ENCODE results near the gene SEC22A. TPM values are rescaled to one million over a fixed set of nuclear protein-coding genes. Genes with fewer than 3 reads are reported as not detected.
A peak's percentile ranks its signal among the peaks of the same experiment; 100 is the strongest.

Gene SEC22A
- total RNA-seq, 4 donors from 2014 or later: 20.6 to 36.4 (median 28.0) TPM

GRCh38 chr3:123312331-123313265 lies 110.9 kb downstream of the SEC22A start:
- Histone ChIP-seq H3K27me3 (peaks cover 0 to 7% (median 0%) of the 10 kb centered on the region in 4 donors), H3K27ac (peak overlapping the region in 1 of 4 donors; percentile 4), H3K4me1 (no peaks in the 10 kb centered on the region), H3K4me3 (no peak overlapping the region), H3K9me3 (no peaks in the 10 kb centered on the region), H3K36me3 (no peaks in the 10 kb centered on the region)
- no peak for TF ChIP-seq POLR2A (IDR thresholded peaks at IDR 0.05)
- TF ChIP-seq, protein P1, sequence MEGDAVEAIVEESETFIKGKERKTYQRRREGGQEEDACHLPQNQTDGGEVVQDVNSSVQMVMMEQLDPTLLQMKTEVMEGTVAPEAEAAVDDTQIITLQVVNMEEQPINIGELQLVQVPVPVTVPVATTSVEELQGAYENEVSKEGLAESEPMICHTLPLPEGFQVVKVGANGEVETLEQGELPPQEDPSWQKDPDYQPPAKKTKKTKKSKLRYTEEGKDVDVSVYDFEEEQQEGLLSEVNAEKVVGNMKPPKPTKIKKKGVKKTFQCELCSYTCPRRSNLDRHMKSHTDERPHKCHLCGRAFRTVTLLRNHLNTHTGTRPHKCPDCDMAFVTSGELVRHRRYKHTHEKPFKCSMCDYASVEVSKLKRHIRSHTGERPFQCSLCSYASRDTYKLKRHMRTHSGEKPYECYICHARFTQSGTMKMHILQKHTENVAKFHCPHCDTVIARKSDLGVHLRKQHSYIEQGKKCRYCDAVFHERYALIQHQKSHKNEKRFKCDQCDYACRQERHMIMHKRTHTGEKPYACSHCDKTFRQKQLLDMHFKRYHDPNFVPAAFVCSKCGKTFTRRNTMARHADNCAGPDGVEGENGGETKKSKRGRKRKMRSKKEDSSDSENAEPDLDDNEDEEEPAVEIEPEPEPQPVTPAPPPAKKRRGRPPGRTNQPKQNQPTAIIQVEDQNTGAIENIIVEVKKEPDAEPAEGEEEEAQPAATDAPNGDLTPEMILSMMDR (IDR thresholded peaks at IDR 0.05): no peak
- WGBS, 2 donors: 76% methylated on average over 14 to 15 of the region's 16 CpGs
- intact Hi-C loops (cut with DNase I): no loop called here
- DNase-seq: no peak

DNA sequence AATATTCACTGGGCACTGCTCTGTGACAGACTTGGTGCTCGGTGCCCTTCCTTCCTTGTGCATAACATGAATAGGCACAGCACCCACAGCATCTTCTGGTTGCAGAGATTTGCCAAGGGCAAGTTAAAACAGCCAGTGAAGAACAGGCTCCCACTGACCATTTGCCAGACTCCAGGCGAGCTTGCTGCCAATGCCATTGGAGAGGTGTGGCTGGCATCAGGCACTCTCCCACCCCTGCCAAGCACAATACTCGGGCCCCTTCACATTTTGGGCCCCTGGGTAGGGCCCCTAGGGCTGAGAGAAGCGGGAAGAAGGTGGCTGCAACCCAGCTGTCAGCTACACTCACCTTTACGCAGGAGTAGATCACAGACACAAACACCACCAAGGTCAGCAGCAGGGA lies 112.1 kb downstream of the SEC22A start:
- 31 to 44% methylated on average over 3 to 4 of the region's 5 CpGs for WGBS, 2 donors
- Histone ChIP-seq H3K9me3 (no peaks in the 10 kb centered on the region), H3K4me1 (no peaks in the 10 kb centered on the region), H3K27me3 (peaks cover 0 to 7% (median 0%) of the 10 kb centered on the region in 4 donors), H3K27ac (no peak overlapping the region), H3K4me3 (no peak overlapping the region), H3K36me3 (no peaks in the 10 kb centered on the region)
- intact Hi-C loops (cut with DNase I): no loop called here
- DNase-seq: no peak
- TF ChIP-seq POLR2A (IDR thresholded peaks at IDR 0.05): no peak
- TF ChIP-seq, protein P1 (IDR thresholded peaks at IDR 0.05): no peak

- Histone ChIP-seq H3K9me3 (no peaks in the 10 kb centered on the region), H3K36me3 (no peaks in the 10 kb centered on the region), H3K27me3 (peaks cover 0 to 7% (median 0%) of the 10 kb centered on the region in 4 donors), H3K4me3 (no peak overlapping the region), H3K4me1 (no peaks in the 10 kb centered on the region), H3K27ac (no peak overlapping the region)
- DNase-seq: no peak
- TF ChIP-seq, protein P1 (IDR thresholded peaks at IDR 0.05): no peak
- no peak for TF ChIP-seq POLR2A (IDR thresholded peaks at IDR 0.05)
- WGBS, 2 donors: 55 to 72% methylated on average over 9 to 11 of the region's 14 CpGs
- intact Hi-C loops (cut with DNase I): no loop called here
Observed at GRCh38 chr3:123314359-123315270, 112.9 kb downstream of the SEC22A start.

GRCh38 chr3:123315271-123315595 lies 113.5 kb downstream of the SEC22A start:
- no peak overlapping the region for H3K27ac ChIP-seq
- intact Hi-C loops (cut with DNase I): no loop called here
- no peak overlapping the region for H3K4me3 ChIP-seq
- no peaks in the 10 kb centered on the region for H3K36me3 ChIP-seq
- no peaks in the 10 kb centered on the region for H3K4me1 ChIP-seq
- 71 to 72% methylated on average over 4 of the region's 4 CpGs for WGBS, 2 donors
- H3K9me3 ChIP-seq: no peaks in the 10 kb centered on the region
- peaks cover 0 to 7% (median 0%) of the 10 kb centered on the region in 4 donors for H3K27me3 ChIP-seq
- TF ChIP-seq POLR2A (IDR thresholded peaks at IDR 0.05): no peak
- TF ChIP-seq, protein P1 (IDR thresholded peaks at IDR 0.05): no peak
- DNase-seq: no peak
